ENCODE data around the gene MGST1.

- TF ChIP-seq, protein P1, sequence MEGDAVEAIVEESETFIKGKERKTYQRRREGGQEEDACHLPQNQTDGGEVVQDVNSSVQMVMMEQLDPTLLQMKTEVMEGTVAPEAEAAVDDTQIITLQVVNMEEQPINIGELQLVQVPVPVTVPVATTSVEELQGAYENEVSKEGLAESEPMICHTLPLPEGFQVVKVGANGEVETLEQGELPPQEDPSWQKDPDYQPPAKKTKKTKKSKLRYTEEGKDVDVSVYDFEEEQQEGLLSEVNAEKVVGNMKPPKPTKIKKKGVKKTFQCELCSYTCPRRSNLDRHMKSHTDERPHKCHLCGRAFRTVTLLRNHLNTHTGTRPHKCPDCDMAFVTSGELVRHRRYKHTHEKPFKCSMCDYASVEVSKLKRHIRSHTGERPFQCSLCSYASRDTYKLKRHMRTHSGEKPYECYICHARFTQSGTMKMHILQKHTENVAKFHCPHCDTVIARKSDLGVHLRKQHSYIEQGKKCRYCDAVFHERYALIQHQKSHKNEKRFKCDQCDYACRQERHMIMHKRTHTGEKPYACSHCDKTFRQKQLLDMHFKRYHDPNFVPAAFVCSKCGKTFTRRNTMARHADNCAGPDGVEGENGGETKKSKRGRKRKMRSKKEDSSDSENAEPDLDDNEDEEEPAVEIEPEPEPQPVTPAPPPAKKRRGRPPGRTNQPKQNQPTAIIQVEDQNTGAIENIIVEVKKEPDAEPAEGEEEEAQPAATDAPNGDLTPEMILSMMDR (IDR thresholded peaks at IDR 0.05), result no peak
- TF ChIP-seq POLR2A (IDR thresholded peaks at IDR 0.05) (no peak), EP300 (IDR thresholded peaks at IDR 0.05) (no peak)
These were observed 37.3 kb downstream of the MGST1 start for GRCh38 chr12:16384732-16385131.

All from suprapubic skin (tissue), 3 donors.